ENCODE results near the gene SMOC1.

DNA sequence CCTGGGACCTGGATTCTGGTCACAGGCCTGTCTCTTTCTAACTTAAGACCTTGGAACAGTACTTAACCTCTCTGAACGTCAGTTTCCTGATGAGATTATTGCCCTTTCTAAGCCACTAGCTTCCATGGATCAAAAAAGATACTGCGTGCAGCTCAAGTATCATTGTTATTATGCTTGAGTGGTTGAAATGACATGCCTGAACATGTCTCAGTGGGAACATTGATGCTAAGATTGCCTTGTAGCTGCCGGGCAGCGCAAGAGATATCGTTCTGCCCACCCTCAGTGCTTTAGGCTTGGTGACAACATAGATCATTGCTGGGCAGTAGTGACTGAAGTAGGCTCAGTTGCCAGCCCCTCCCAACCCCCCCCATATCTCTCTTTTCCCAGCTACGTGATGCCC is 131.9 kb downstream of the SMOC1 start:
- TF ChIP-seq CTCF (IDR thresholded peaks at IDR 0.05; ENCODE audit: borderline replicate concordance, extremely low read depth, low read length, poor library complexity, severe bottlenecking) (no peak), EZH2 (IDR thresholded peaks at IDR 0.05; ENCODE audit: borderline replicate concordance, low read depth, low read length, severe bottlenecking) (no peak)
